ENCODE data around the gene CCIN.

Gene CCIN

GRCh38 chr9:36163049-36163785 lies 6.0 kb upstream of the CCIN start:
- H3K27ac ChIP-seq (replicated peaks) = no peak overlapping the region
- no peak for TF ChIP-seq POLR2AphosphoS5 (IDR thresholded peaks at IDR 0.05; ENCODE audit: low read depth)
- no peak for TF ChIP-seq GABPA (IDR thresholded peaks at IDR 0.05; ENCODE audit: low read depth)
- no peak for TF ChIP-seq CTCF (IDR thresholded peaks at IDR 0.05; ENCODE audit: insufficient read depth, low read length)
- H3K27me3 ChIP-seq (ENCODE audit: insufficient read depth, poor library complexity, severe bottlenecking) = no peaks in the 10 kb centered on the region
- no peak for DNase-seq (ENCODE audit: low read depth in 1 of 2, low spot score in 1 of 2)
- no peak overlapping the region for H3K4me3 ChIP-seq (replicated peaks; ENCODE audit: insufficient read depth, low read length)

DNA sequence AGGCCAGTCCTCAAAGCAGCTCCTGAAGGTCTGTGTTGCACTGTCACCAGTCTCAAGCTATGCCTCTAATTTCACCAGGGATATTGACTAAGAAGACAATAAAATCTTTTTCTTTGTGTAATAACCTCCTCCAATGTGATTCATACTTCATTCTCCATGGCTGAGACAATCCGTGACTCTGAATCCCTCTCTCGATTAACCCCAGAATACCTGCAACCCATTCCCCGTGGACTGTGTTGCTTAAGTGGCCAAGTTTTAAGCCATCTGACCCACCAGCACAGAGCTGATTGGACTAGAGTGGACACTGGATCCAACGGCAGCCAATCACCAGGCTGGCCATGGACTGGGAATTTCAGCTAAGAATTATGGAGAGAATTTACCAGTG lies 5.4 kb upstream of the CCIN start:
- Histone ChIP-seq H3K27ac (replicated peaks) (no peak overlapping the region), H3K27me3 (ENCODE audit: insufficient read depth, poor library complexity, severe bottlenecking) (no peaks in the 10 kb centered on the region), H3K4me3 (replicated peaks; ENCODE audit: insufficient read depth, low read length) (no peak overlapping the region)
- no peak for TF ChIP-seq SPI1 (IDR thresholded peaks at IDR 0.05; ENCODE audit: borderline replicate concordance, low read depth)
- no peak for DNase-seq (ENCODE audit: low read depth in 1 of 2, low spot score in 1 of 2)

GRCh38 chr9:36164372-36164771 lies 4.8 kb upstream of the CCIN start:
- TF ChIP-seq POLR2AphosphoS5 (IDR thresholded peaks at IDR 0.05; ENCODE audit: low read depth) = no peak
- TF ChIP-seq REST (IDR thresholded peaks at IDR 0.05; ENCODE audit: insufficient replicate concordance, low read depth) = no peak
- TF ChIP-seq SPI1 (IDR thresholded peaks at IDR 0.05; ENCODE audit: borderline replicate concordance, low read depth) = no peak
- TF ChIP-seq CTCF (IDR thresholded peaks at IDR 0.05; ENCODE audit: insufficient read depth, low read length) = no peak
- no peak for TF ChIP-seq GABPA (IDR thresholded peaks at IDR 0.05; ENCODE audit: low read depth)
- no peak for DNase-seq (ENCODE audit: low read depth in 1 of 2, low spot score in 1 of 2)
- no peak overlapping the region for H3K27ac ChIP-seq (replicated peaks)

GRCh38 chr9:36164989-36165388 lies 4.2 kb upstream of the CCIN start:
- TF ChIP-seq CTCF (IDR thresholded peaks at IDR 0.05; ENCODE audit: insufficient read depth, low read length) (no peak), POLR2AphosphoS5 (IDR thresholded peaks at IDR 0.05; ENCODE audit: low read depth) (no peak), REST (IDR thresholded peaks at IDR 0.05; ENCODE audit: insufficient replicate concordance, low read depth) (no peak), GABPA (IDR thresholded peaks at IDR 0.05; ENCODE audit: low read depth) (no peak), SPI1 (IDR thresholded peaks at IDR 0.05; ENCODE audit: borderline replicate concordance, low read depth) (no peak)
- DNase-seq (ENCODE audit: low read depth in 1 of 2, low spot score in 1 of 2) = no peak
- no peak overlapping the region for H3K27ac ChIP-seq (replicated peaks)
- no peak overlapping the region for H3K4me3 ChIP-seq (replicated peaks; ENCODE audit: insufficient read depth, low read length)
- no peaks in the 10 kb centered on the region for H3K27me3 ChIP-seq (ENCODE audit: insufficient read depth, poor library complexity, severe bottlenecking)

More at GRCh38 chr9:36164372-36164771, 4.8 kb upstream of the CCIN start:
- Histone ChIP-seq H3K4me3 (replicated peaks; ENCODE audit: insufficient read depth, low read length) (no peak overlapping the region), H3K27me3 (ENCODE audit: insufficient read depth, poor library complexity, severe bottlenecking) (no peaks in the 10 kb centered on the region)

All from HL-60 (cell line).